ENCODE data around the gene GDPD4.

DNA sequence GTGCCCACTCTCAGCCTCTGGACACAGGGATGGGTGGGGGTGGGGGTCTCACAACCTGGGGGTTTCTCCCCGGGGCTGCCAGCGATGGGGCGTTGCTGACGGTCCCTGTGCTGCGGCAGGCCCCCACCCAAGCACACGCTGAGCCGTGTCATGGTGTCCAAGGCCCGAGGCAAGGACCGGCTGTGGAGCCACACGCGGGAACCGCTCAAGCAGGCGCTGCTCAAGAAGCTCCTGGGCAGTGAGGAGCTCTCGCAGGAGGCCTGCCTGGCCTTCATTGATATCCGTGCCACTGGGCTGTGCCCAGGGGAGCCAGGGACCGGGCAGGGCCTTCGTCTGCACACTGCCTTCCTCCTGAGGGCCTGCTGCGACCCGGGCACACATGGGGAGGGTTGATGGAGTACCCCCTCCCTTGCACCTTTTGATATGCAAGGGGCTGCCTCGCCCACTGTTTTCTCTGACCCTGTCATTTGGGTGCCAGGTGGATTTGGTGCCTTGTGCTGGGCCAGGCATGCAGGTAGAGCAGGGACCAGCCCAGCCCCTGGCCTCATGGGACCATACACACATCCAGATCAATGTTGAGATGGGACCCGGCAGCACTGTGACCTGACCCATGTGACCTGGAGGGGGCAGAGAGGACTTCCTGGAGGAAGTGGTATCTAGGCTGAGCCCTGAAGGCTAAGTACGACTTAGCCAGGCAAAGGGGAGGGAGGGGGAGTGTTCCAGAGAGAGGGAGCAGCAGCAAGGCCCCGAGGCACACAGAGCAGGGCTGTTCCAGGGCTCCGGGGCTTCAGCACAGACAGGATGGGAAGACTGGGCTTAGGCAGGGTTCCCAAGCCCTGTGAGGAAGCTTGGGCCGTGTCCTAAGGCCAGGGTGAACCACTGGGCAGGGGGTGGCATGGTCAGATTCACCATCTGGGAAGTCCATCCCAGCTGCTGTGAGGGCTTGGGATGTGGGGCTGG is 98.3 kb downstream of the GDPD4 start:
- TF ChIP-seq, protein P1, sequence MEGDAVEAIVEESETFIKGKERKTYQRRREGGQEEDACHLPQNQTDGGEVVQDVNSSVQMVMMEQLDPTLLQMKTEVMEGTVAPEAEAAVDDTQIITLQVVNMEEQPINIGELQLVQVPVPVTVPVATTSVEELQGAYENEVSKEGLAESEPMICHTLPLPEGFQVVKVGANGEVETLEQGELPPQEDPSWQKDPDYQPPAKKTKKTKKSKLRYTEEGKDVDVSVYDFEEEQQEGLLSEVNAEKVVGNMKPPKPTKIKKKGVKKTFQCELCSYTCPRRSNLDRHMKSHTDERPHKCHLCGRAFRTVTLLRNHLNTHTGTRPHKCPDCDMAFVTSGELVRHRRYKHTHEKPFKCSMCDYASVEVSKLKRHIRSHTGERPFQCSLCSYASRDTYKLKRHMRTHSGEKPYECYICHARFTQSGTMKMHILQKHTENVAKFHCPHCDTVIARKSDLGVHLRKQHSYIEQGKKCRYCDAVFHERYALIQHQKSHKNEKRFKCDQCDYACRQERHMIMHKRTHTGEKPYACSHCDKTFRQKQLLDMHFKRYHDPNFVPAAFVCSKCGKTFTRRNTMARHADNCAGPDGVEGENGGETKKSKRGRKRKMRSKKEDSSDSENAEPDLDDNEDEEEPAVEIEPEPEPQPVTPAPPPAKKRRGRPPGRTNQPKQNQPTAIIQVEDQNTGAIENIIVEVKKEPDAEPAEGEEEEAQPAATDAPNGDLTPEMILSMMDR (IDR thresholded peaks at IDR 0.05), result no peak
- no peak for TF ChIP-seq EP300 (IDR thresholded peaks at IDR 0.05; ENCODE audit: low read depth)
- no peak for TF ChIP-seq POLR2AphosphoS5 (IDR thresholded peaks at IDR 0.05)
- no peak for TF ChIP-seq POLR2A (IDR thresholded peaks at IDR 0.05)

Measured in transverse colon (tissue), 4 donors.